NCI-H82 treated with DMSO at 0.1 percent for 48 hours (cell line): ENCODE data around the gene MBNL2.

Source experiments
- DNase-seq: peaks from one replicate; lab custom pipeline; 2025; ENCODE audit not compliant: unreplicated experiment; lab: John Stamatoyannopoulos, UW

The MBNL2 gene

DNA sequence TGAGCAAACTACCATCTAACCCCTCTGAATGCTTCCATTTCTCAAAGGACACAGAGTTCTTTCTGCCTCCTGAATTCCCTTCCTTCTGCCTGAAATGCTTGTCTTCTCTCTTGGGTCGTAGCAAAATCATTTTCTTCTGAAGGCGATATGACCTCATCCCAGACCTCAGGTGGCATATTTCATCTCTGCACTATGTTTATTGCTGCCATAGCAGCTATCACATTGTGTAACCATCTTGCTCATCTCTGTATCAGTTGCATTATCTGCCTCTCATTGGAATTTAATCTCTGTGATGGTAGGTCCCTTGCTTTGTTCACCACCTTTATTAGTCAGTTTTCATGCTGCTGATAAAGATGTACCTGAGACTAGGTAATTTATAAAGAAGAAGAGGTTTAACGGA, 179.3 kb downstream of the MBNL2 start:
- DNase-seq, result no peak

GRCh38 chr13:97403893-97404750, 182.0 kb downstream of the MBNL2 start:
- DNase-seq, result no peak

DNA sequence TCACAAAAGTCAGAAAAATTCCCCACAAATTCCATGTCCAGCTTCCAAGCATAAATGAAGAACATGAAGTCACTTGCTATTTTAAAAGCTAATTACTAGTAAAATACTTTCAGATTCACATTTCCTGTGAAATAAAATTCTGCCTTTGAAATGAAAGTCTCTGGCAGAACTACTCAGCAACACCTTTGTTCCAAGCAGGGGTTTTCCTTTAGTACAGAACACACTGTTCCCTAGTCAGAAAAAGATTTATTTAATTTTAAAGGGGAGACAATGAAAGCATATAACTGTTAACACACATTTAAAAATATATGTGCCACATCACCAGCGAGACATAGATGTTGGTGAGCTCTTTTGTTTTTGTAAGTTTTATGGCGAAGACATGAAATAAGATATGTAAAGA, 185.4 kb downstream of the MBNL2 start:
- no peak for DNase-seq

GRCh38 chr13:97408938-97409337, 186.8 kb downstream of the MBNL2 start:
- DNase-seq, result no peak

DNA sequence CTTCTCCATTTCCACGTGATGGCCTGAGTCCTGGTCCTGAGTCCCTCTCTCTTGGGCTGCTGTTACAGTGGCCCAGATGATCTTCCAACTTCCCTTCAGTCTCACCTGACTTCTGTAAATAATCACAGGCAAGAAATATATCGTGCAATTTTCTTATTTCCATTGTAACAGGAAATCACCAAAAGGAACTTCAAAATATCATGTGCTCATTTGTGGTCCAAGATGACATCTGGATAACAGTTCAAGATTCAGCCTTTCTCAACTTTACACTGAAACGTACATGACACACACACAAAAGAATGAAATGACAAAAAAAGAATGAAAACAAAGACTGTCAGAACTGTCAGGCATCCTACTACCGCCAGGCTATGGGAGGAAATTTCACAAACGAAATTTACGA, 189.9 kb downstream of the MBNL2 start:
- DNase-seq, result no peak

DNA sequence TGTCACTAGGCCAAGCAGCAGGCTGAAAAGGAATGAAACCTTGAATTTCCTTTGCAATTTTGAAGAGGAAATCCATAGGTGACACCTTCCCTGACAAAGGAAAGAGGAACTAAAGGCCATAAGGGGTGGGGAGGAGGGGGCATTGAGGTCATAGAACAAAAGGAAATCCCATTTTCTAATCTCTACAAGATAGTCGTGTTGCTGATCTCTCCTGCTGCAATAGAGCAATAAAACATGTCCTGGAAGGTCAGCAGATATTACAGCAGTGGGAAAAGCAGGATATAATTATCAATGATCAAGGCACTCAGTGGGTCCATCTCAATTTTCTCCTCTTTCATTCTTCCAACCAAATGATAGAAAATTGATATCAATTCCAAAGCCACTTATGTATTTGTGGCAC, 191.6 kb downstream of the MBNL2 start:
- DNase-seq, result no peak

- DNase-seq, result no peak
These were observed 192.3 kb downstream of the MBNL2 start for GRCh38 chr13:97414392-97414791.

GRCh38 chr13:97417698-97418097, 195.6 kb downstream of the MBNL2 start:
- DNase-seq, result no peak

DNA sequence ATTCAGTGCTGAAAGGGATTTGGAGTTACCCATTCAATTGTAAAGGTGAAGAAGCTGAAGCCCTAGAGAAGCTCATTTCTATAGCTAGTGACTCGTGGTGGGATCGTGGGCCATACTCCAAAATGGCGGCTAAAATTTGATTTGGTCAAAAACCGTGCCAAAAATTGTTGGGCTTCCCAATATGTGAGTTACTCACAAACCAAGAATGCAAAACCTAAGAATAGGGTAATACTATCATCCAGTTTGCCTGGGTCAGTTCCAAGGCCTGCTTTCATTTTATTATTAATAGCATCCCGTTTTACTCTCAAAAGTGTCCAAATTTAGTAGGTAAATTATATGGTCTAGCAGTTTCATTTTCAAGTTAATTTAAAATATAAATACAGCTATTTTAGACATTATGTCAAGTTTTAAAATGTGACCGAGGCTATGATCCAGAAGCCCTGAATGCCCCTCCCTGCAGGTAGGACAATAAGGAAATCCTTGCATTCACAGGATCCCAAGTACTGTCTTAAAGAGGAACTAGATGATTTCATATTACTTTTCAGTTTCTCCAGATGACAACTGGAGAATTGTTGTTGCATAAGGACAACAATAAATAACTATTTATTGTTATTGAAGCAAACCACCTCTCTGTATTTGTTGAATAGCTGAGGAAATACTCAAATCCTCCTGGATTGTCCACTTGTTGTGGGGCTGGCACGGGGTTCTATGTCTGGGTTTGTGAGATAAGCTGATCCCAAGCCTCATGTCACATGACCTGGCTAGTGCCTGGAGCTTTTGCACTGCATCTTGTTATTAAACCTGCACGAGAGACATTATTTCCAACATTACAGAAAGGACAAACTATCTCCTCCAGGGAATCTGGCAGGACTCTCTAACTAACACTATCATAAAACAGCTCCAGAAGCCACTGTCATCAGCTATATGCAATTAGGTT, 200.3 kb downstream of the MBNL2 start:
- DNase-seq, result no peak

DNA sequence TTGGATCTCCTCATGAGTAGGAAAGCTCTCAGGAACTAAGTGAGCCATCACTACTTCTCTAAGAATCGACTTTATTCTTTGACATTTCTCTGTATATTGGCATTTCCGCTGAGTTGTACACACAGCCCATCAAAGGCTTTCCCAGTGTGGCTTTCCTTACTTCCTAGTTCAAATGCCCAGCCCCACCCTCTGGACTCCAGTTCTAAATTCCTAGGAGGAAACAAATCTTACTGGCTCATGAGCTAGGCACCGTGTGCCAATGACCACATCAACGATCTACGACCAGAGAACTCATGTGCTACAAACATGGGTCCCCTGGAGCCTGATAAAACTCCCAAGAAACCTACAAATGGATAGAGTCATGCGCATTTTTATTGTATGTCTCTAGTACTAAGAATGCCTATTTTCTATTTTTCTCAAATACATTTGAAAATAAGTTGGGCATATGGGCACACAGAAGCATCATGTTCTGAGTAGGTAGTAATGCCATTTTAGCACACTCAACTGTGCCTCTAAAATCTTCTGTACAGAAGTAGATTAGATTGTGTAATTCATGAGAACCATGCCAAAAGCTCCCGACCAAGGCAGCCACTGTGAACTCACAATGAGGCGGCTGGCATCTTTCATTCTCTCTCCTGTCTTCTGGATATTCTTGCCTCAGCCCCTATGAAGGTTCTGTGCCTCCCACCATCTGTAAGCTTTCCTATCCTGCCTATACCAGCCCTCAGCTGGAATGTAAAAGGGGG, 201.3 kb downstream of the MBNL2 start:
- DNase-seq, result no peak

- DNase-seq, result no peak
These were observed 203.5 kb downstream of the MBNL2 start for GRCh38 chr13:97425590-97425989.

GRCh38 chr13:97426695-97427094, 204.6 kb downstream of the MBNL2 start:
- DNase-seq, result no peak

DNA sequence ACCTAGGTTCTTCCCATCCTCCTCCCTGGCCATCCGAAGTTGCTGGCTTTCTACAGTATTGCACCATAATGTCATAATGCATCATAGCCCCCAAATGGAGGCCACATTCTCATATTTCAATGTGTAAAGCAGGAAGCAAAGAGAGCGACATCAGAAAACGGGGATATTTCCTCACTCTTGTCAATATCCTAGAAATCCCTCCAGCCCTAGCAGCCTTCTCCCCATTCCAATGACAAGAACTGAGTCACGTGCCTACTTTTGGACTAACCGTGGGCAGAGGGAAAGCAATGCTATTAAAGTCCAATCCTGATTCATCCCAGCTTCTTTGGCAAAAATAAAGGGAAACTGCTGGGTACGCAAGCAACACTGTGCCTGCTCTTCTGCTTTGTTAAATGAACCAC, 207.5 kb downstream of the MBNL2 start:
- DNase-seq, result no peak

- DNase-seq, result no peak
These were observed 208.2 kb downstream of the MBNL2 start for GRCh38 chr13:97430296-97430695.

DNA sequence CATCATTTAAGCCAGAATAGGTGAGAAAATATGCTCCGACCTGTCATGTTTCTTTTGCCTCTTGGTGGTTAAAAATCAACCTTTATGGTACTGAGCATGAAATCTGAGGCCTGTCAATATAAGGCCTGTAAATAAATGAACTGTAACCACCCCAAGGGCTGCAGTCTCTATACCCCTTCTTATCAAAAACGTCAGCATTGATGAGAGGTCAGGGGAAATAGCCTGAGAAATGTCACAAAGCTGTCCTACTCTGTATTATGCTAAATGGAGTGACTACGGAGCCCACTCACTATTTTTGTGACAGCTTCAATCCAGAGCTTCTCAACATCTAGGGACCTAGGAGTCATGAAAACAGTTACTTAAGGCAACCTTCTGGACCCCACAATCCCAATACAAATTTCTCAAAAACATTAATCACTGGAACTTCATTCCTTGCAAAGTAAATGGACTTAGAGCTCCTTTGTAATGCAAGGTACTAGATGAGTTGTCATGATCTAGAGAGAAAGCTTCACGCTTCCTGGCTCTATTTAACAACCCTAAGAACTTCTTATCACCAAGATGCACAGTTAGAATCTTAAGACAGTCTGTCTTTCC, 209.1 kb downstream of the MBNL2 start:
- DNase-seq, result no peak

- DNase-seq, result no peak
These were observed 210.2 kb downstream of the MBNL2 start for GRCh38 chr13:97432232-97432916.

- DNase-seq, result peak; percentile 100
These were observed 211.0 kb downstream of the MBNL2 start for GRCh38 chr13:97432917-97433726.

- peak; percentile 86 for DNase-seq
These were observed 211.7 kb downstream of the MBNL2 start, which contains the start of gene RAP2A for GRCh38 chr13:97433727-97434396. RAP2A (plus strand) TSS chr13:97434169; CDS start chr13:97434471, 302 bp downstream.
